HepG2 (cell line): ENCODE results near the gene SSNA1. TPM values are rescaled to one million over a fixed set of nuclear protein-coding genes. Genes with fewer than 3 reads are reported as not detected.

Source experiments
- BCLAF1 ChIP-seq: fragments of 450-650 bp; IDR thresholded peaks from 2 replicates; pipeline ENCODE4 v1.6.1; 2017; ENCODE audit warnings: mild to moderate bottlenecking
- CEBPZ ChIP-seq: IDR thresholded peaks from 2 replicates; pipeline ENCODE4 v1.6.1; 2012; ENCODE audit warnings: low read length, improper control_type of control experiment
- EEA1 ChIP-seq: sonication (generic); formaldehyde crosslinking; IDR thresholded peaks from 2 replicates; pipeline ENCODE4 v1.5.1; 2020; ENCODE audit warnings: mild to moderate bottlenecking, missing genetic modification reagents, borderline replicate concordance
- GATA4 ChIP-seq: sonication (generic); IDR thresholded peaks from 2 replicates; pipeline ENCODE4 v1.6.1; 2016; ENCODE audit warnings: antibody characterized with exemption, low read depth, borderline replicate concordance
- HNF1A ChIP-seq, 2 experiments: sonication (generic) in 1 of 2; formaldehyde crosslinking in 1 of 2; IDR thresholded peaks; 2 replicates each; pipeline versions ENCODE4 v1.4.0 to v1.6.1; 2016 to 2020; ENCODE audit warnings: borderline replicate concordance in 1 of 2, low read depth in 1 of 2, mild to moderate bottlenecking in 1 of 2, missing genetic modification reagents in 1 of 2
- JUNB ChIP-seq: sonication (generic); formaldehyde crosslinking; IDR thresholded peaks from 2 replicates; pipeline ENCODE4 v1.8.0; 2022; ENCODE audit warnings: missing genetic modification reagents, mild to moderate bottlenecking, borderline replicate concordance
- PHB2 ChIP-seq: fragments of 450-650 bp; IDR thresholded peaks from 2 replicates; pipeline ENCODE4 v1.6.1; 2018; ENCODE audit not compliant: partially characterized antibody
- TAF15 ChIP-seq: fragments of 200-400 bp; formaldehyde crosslinking; IDR thresholded peaks from one replicate; pipeline ENCODE4 v1.6.1; 2018; ENCODE audit warnings: mild to moderate bottlenecking, low read depth, low read length; ENCODE audit not compliant: poor library complexity, severe bottlenecking
- TEAD3 ChIP-seq: optimal IDR thresholded peaks from 2 replicates; pipeline ENCODE3; 2016; ENCODE audit warnings: borderline replicate concordance
- ZFAT ChIP-seq: sonication (generic); formaldehyde crosslinking; conservative IDR thresholded peaks from 2 replicates; pipeline ENCODE4 v1.8.1; 2023; ENCODE audit warnings: missing genetic modification reagents, inconsistent platforms
- ZNF354B ChIP-seq: sonication (generic); formaldehyde crosslinking; IDR thresholded peaks from 2 replicates; pipeline ENCODE4 v1.8.0; 2022; ENCODE audit warnings: mild to moderate bottlenecking, missing genetic modification reagents
- ZNF512 ChIP-seq: sonication (generic); formaldehyde crosslinking; IDR thresholded peaks from 2 replicates; pipeline ENCODE4 v1.4.0; 2020; ENCODE audit warnings: mild to moderate bottlenecking, missing genetic modification reagents
- ZNF598 ChIP-seq: sonication (generic); formaldehyde crosslinking; IDR thresholded peaks from 2 replicates; pipeline ENCODE4 v1.5.1; 2020; ENCODE audit warnings: mild to moderate bottlenecking, missing genetic modification reagents, borderline replicate concordance
- ZNF746 ChIP-seq: sonication (generic); formaldehyde crosslinking; IDR thresholded peaks from 2 replicates; pipeline ENCODE4 v1.8.0; 2022; ENCODE audit warnings: mild to moderate bottlenecking, missing genetic modification reagents
- ZNF878 ChIP-seq: sonication (generic); formaldehyde crosslinking; IDR thresholded peaks from 2 replicates; pipeline ENCODE4 v1.8.1; 2023; ENCODE audit warnings: mild to moderate bottlenecking, missing genetic modification reagents, moderate library complexity
- ZSCAN12 ChIP-seq: sonication (generic); formaldehyde crosslinking; IDR thresholded peaks from 2 replicates; pipeline ENCODE4 v1.9.0; 2021; ENCODE audit warnings: mild to moderate bottlenecking, missing genetic modification reagents
- polyA plus RNA-seq, 8 experiments: library from polyadenylated mRNA; depleted of rRNA in 3 of 8; stranded (reverse) in 7 of 8; unstranded in 1 of 8; fragments of >200 nt; fragmentation: Illumina TruSeq in 4 of 8; extraction: Trizol in 4 of 8; gene quantifications; 2 replicates each; pipeline versions ENCODE4 v1.2.1 to v1.2.3, GENCODE V29; 2011 to 2016; ENCODE audit warnings: low read depth in 4 of 8, missing spikeins in 1 of 8, mixed read lengths in 1 of 8; ENCODE audit not compliant: insufficient read depth in 1 of 8
- total RNA-seq, 5 experiments: library from RNA; depleted of rRNA; stranded (reverse); fragments of >200 nt; fragmentation: Illumina TruSeq; extraction: Trizol; gene quantifications; 2 replicates each; pipeline ENCODE4 v1.2.3, GENCODE V29; 2016; ENCODE audit warnings: low read depth in 1 of 5

Gene SSNA1
- total and polyA plus RNA-seq, 2 of the 13 experiments (the other 11 are each of a cell fraction or from before 2014, with no cell fraction given): 35.9 to 49.4 TPM

GRCh38 chr9:137188490-137189296 lies at the start of gene SSNA1, which contains the start of gene ANAPC2 (continued):
- peak; percentile 81 for TF ChIP-seq TEAD3 (CRISPR knock-in tag)
- TF ChIP-seq ZNF598 (CRISPR knock-in tag): no peak
- no peak for TF ChIP-seq ZNF354B (CRISPR knock-in tag)
- peak; percentile 25; the same call in 1 of the 2 replicates for TF ChIP-seq GATA4
- TF ChIP-seq ZFAT (CRISPR knock-in tag): no peak
- TF ChIP-seq JUNB: no peak
- TF ChIP-seq ZSCAN12 (CRISPR knock-in tag): no peak
- TF ChIP-seq EEA1 (CRISPR knock-in tag): peak; percentile 78; the same call in 1 of the 2 replicates
- no peak for TF ChIP-seq HNF1A (IDR thresholded peaks at IDR 0.05; ENCODE audit: low read depth)
- peak; percentile 74; the same call in 1 of the 2 replicates for TF ChIP-seq HNF1A (CRISPR knock-in tag; IDR thresholded peaks at IDR 0.05; ENCODE audit: borderline replicate concordance)
- no peak for TF ChIP-seq CEBPZ
- no peak for TF ChIP-seq ZNF878 (CRISPR knock-in tag)
- TF ChIP-seq TAF15: no peak
- no peak for TF ChIP-seq ZNF512 (CRISPR knock-in tag)
- no peak for TF ChIP-seq BCLAF1
- TF ChIP-seq PHB2: no peak
- peak; percentile 45 for TF ChIP-seq ZNF746 (CRISPR knock-in tag)
